NOMO-1 (cell line): ENCODE results near the gene ADGRG7.
A peak's percentile ranks its signal among the peaks of the same experiment; 100 is the strongest.
"Not testable (repeated sequence)": the region's sequence is repeated elsewhere in the genome, so short reads cannot be mapped to it uniquely, and the experiment has no call there.

Experiments
- DNase-seq, 2 experiments: peaks; one replicate each; lab custom pipeline; 2025; ENCODE audit not compliant: unreplicated experiment in 2 of 2; lab: John Stamatoyannopoulos, UW

Gene ADGRG7

DNA sequence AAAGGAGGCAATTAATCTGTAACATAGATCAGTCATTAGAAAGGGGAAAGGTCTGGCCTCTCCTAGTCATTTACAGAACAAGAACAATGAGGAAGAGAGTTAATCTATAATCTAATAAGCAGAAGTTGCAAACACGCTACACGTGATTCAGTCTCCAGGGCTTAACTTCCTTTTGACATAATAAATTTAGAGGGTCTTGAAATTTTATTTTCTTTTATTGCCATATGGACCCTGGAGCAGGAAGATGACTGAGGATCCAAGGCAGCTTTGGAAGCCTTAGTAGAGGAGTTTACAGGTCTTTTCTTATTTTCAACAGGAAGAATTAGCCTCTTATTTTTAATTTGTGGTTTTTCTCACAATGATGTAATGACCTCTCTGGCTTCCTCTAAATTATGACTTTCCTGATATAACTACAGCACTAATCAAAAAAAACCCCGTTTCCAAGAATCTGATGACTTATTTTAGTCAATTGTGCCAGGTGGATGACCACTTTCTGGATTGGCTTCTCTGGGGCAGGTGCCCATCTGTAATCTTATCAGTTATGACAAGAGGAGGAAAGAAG, 32.2 kb downstream of the ADGRG7 start:
- peak; percentile 50 to 66 for DNase-seq

DNA sequence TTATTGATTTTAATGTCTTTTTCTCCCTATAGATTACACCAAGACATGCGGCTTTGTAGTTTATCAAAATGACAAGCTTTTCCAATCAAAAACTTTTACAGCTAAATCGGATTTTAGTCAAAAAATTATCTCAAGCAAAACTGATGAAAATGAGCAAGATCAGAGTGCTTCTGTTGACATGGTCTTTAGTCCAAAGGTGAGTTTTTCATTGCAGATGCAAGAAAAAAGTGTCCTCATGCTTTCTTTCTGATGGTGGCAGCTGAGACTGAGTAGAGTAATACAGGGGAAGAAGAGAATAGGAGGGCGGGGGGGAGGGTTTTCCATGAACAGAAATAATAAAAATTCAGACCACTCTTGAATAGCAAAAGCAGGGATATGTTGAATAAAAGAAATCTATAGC, 36.5 kb downstream of the ADGRG7 start:
- no peak for DNase-seq

- no peak for DNase-seq
Observed at GRCh38 chr3:100647171-100647570, 37.8 kb downstream of the ADGRG7 start.

DNA sequence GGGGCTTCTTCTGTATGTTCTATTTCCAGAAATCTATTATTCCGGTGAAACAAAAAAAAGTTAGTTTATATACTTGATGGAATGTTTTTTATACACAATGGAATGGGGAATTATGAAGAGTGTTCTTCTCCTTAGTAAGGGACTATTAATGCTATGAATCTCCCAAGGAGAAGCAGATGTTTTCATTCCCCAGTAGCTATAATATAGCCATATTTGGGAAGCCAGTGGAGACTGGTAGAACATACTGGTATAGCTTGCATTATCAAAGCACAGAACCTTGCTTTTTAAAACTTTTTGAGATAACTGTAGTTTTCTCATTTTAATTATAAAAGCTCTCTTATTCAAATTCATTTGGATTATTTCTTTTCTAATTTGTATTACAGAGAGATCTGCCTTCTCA, 38.3 kb downstream of the ADGRG7 start:
- no peak for DNase-seq

DNA sequence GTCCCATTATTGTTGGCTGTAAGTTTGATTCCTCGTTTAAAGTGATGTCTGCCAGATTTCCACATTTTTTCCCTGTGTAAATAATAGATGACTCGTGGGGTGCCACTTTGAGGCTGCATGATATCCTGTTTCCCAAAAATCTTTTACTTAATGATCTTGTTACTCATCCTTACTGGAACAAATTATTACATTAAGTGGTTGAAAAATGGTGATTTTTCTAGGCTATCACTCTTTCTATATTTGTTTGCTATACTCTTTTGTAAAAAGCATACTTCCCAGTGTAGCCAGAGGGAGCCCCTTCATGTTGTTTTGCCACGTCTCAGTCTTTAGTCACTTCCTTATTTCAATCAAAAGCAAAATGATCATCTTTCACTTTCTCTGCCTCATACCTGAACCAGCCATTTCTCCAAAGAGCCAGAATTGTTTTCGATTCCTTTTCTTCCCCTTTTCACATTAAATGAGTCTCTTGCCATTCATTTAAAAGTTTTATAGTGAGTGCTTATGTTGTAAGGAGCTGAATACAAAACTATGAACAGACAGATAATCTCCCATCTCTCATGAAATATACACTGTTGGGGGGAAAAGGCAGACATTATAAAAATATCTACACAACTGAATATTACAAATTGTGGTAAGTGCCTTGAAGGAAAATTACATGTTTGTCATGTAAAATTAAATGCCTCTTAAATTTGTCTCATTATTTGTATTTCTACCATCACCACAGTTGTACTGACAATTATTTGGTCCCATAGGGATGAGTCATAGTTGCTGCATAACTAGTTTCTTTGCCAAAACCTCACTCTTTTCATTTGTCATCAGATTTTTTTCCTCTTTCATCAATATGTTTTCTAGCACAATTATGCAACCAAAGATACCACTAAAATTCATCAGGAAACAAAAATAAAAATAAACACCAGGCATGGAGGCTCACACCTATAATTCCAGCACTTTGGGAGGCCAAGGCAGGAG, 41.5 kb downstream of the ADGRG7 start:
- DNase-seq: peak; percentile 49 to 89

DNA sequence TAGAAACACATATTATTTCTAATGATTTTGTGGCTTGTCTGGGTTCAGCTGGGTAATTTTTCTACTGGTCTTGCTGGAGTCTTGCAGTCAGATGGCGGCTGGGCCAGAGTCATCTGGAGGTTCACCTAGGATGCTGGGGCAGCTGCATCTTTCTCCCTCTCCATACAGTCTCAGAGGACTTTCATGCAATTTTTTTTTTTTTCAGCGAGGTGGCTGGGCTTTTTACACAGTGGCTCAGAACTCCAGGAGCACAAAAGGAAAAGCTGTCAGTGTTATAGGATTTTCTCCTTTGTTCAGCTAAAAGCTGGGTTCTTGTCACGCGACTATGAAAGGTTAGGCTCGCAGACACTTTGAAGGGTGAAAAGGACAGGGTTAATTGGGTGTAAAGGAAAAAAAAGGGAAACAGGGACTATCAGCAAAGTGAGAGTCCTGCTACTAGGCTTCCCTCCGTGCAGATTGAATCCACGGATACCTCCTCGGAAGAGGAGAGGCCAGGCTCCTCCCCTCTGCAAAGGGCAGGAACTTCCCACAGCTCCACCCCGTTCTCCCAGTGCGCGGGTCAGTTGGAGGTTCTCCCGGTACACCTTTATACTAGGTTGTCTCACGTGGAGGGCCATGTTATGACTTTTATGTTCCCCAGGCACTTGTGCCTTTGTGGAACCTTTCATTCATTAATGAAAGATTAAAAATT, 44.3 kb downstream of the ADGRG7 start:
- DNase-seq: no peak

GRCh38 chr3:100656945-100657344, 47.5 kb downstream of the ADGRG7 start:
- DNase-seq: no peak

GRCh38 chr3:100661294-100661693, 51.9 kb downstream of the ADGRG7 start:
- not testable (repeated sequence) for DNase-seq

DNA sequence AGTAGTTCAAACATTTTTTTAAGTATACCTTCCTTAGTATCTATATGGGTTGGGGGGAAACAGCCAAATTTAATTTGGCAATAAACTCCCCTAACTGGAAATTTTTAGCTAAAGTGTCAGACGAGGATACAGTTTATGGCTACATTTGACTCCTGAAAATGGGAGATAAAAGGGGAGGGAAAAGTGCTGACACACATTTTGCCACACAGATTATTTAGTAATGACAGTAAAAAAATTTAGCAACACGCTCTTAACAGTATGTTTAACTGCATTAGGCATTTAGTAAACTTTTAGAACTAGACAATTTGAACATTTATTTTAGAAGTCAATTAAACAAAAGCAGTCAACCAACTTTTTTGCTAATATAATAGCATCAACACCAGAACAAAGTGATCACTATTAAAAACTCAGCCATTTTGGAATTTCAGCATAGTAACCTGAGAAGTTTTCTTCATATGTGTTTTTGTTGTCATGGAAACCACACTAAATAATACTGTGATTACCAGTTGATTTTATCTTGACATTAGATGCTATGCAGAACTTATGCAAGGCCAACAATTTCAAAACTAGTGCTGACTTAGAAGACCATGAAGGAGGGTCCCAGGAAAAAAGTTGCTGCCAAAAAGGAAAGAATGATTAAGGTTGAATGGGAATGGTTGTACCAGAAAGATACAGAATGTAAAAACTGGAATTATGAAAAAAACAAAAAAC, 52.9 kb downstream of the ADGRG7 start:
- no peak for DNase-seq

- no peak for DNase-seq
Observed at GRCh38 chr3:100665230-100665629, 55.8 kb downstream of the ADGRG7 start.

DNA sequence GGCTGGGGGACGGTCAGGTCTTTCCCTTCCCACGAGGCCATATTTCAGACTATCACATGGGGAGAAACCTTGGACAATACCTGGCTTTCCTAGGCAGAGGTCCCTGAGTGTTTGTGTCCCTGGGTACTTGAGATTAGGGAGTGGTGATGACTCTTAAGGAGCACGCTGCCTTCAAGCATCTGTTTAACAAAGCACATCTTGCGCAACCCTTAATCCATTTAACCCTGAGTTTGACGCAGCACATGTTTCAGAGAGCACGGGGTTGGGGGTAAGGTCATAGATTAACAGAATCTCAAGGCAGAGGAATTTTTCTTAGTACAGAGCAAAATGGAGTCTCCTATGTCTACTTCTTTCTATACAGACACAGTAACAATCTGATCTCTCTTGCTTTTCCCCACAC, 57.3 kb downstream of the ADGRG7 start:
- not testable (repeated sequence) for DNase-seq

- DNase-seq: not testable (repeated sequence)
Observed at GRCh38 chr3:100667316-100667715, 57.9 kb downstream of the ADGRG7 start.

DNA sequence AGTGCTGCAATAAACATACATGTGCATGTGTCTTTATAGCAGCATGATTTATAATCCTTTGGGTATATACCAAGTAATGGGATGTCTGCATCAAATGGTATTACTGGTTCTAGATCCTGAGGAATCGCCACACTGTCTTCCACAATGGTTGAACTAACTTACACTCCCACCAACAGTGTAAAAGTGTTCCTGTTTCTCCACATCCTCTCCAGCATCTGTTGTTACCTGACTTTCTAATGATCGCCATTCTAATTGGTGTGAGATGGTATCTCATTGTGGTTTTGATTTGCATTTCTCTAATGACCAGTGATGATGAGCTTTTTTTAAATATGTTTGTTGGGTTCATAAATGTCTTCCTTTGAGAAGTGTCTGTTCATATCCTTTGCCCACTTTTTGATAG, 61.6 kb downstream of the ADGRG7 start:
- not testable (repeated sequence) for DNase-seq

DNA sequence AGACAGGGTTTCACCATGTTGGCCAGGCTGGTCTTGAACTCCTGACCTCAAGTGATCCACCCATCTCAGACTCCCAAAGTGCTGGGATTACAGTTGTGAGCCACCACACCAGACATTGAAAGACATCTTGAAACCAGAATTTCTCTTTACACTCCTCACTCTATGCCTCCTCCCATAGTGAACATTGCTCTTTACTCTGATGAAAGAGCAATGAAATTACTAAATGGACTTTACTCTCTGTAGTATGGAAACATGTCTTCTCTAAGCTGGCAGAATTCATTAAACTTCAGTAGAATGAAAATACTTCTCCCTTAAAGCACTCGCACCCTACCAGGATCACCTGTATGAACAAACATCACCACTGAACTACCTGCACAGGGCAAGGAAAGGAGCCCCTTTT, 72.1 kb downstream of the ADGRG7 start:
- DNase-seq: no peak

DNA sequence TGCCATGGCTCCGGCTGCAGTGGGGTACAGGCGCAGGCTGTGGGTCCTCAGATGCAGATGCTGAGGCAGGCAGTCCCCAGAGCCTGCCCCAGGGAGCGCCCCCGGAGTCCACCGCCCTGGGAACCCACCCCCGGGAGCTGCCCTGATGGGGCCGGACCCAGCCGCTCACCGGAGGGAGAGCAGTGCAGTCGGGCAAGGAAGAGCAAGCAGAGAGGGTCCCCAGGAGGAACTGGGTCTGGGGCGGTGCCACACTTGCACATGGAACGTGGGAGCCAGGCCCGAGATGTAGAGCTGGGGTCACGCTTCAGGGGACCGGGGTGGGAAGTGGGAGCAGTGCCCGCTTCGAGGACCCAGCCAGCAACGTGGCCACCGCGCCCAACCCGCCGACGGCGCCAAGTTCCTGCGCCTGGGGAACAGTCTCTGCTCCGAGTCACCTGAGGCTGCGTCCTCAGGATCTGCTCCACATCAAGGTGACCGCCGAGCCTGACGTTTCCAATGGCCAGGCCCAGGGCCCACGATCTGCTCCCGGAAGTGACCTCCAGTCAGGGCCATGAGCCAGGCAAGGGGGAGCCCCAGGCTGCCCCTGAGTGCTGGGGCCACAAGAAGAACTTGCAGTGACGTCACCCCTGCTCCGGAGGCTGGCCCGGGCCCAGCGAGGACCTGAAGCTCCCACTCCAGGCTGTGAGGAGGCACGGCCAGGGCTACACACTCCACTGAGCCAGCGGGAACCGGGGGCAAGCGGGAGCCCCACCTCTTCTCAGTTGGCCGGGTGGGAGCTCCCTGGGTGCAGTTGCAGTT, 72.9 kb downstream of the ADGRG7 start:
- no peak for DNase-seq

DNA sequence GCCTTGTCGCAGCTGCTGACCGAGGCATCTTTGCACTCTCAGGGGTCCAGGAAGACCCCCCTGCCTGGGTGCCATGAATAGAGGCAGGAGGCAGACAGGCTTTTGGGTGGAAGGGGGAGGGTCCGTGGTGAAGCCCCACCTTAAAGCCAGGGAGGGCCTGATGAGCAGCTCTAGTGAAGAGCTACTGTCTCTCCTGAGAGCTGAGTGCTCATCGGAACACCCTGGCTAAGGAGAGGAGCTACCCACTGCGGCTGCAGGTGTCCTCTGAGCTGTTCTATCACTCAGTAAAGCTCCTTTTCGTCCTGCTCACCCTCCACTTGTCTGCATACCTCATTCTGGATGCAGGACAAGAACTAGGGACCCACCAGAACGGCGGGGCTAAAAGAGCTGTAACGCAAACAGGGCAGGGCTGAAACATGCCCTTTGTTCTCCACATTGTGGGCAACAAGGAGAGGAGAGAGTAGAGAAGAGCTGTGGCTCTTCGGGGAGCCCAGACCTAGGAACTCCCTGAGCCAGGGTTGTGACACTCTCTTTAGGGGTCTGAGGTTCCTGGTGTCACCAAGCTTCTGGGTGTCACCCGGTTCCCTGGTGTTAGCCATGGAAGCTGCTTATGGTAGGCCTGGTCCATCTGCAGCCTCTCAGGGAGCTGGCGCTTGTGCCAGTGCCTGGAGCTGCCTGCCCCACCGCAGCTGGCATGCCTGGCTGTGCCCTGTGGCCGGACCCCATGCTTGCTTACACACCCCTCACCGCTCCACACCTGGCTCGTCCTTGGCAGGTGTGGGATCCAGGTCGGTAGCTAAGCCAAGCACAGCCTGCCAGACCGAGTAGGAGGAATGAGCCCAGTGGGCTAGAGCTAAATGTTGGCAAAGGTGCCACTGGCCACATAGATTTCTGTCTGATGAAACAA, 73.7 kb downstream of the ADGRG7 start:
- DNase-seq: no peak

DNA sequence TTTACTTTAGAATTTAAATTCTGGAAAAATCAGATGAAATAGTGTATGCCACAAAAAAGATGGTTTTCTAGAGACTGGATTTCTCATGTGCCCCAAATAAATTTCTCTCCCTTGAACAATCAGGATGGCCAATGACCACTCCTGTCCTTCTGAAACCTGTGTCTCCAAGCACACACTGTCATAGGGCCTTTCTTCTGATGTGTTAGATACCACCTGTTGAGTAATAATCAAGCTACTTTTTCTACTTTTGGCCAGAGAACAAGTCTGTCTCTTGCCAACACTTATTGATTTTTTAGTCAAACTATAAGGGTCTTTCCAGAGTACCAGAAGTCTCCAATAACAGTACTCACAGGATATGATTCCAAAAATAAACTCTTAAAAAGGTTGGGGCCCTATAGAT, 83.8 kb downstream of the ADGRG7 start:
- DNase-seq: no peak

- no peak for DNase-seq
Observed at GRCh38 chr3:100695696-100696095, 86.3 kb downstream of the ADGRG7 start.

GRCh38 chr3:100696161-100696560, 86.8 kb downstream of the ADGRG7 start:
- no peak for DNase-seq
